OCI-LY7 (cell line): ENCODE measurements around the gene DSCAM. TPM values are rescaled to one million over a fixed set of nuclear protein-coding genes. Genes with fewer than 3 reads are reported as not detected.

Source experiments
- BruUV-seq: library from RNA; stranded (reverse); fragments of 400-500 nt; replicated peaks from 2 replicates; lab custom pipeline; 2021; lab: Mats Ljungman, UMichigan
- CTCF ChIA-PET: fragments of 300-600 bp; sonication (Branson Sonifier 250); formaldehyde crosslinking; loops from one replicate; lab custom pipeline; 2022; ENCODE audit warnings: antibody characterized with exemption; ENCODE audit not compliant: unreplicated experiment; lab: Charles Lee
- POLR2A ChIA-PET: fragments of 300-600 bp; sonication (Branson Sonifier 250); formaldehyde crosslinking; loops from one replicate; lab custom pipeline; 2022; ENCODE audit warnings: antibody characterized with exemption; lab: Charles Lee
- DNase-seq: peaks from one replicate; pipeline ENCODE4 v3.0.0-alpha.2; 2015; ENCODE audit warnings: low spot score
- H2AFZ ChIP-seq: fragments of 200-600 bp; sonication (generic), shearing (Covaris generic); 2 replicates; pipeline ENCODE4 v1.6.1; 2014; ENCODE audit warnings: mild to moderate bottlenecking, antibody characterized with exemption, low read length, moderate library complexity
- H3K27ac ChIP-seq: fragments of 200-600 bp; sonication (generic); 2 replicates; pipeline ENCODE4 v1.5.1; 2014; ENCODE audit warnings: mixed run types, low read depth, mild to moderate bottlenecking, moderate library complexity, low read length, inconsistent platforms; ENCODE audit not compliant: poor library complexity, severe bottlenecking
- H3K36me3 ChIP-seq: fragments of 200-600 bp; sonication (generic); 2 replicates; pipeline ENCODE4 v1.6.1; 2014; ENCODE audit warnings: mild to moderate bottlenecking, antibody characterized with exemption, low read length, moderate library complexity, mixed read lengths; ENCODE audit not compliant: insufficient read depth
- H3K4me1 ChIP-seq: fragments of 200-600 bp; sonication (generic); 2 replicates; pipeline ENCODE4 v1.5.1; 2014; ENCODE audit warnings: mild to moderate bottlenecking, low read length; ENCODE audit not compliant: insufficient read depth, poor library complexity, severe bottlenecking
- H3K4me2 ChIP-seq: fragments of 200-600 bp; sonication (generic); 2 replicates; pipeline ENCODE4 v1.6.1; 2014; ENCODE audit warnings: mild to moderate bottlenecking, low read length
- H3K4me3 ChIP-seq: fragments of 200-600 bp; sonication (generic); 2 replicates; pipeline ENCODE4 v1.5.1; 2014; ENCODE audit warnings: mild to moderate bottlenecking, low read depth, low read length; ENCODE audit not compliant: poor library complexity, severe bottlenecking
- H3K79me2 ChIP-seq: fragments of 200-600 bp; sonication (generic); 2 replicates; pipeline ENCODE4 v1.6.1; 2016; ENCODE audit warnings: low read depth, mild to moderate bottlenecking, low read length, moderate library complexity, mixed read lengths; ENCODE audit not compliant: insufficient read depth
- H3K9me2 ChIP-seq: fragments of 200-600 bp; sonication (generic); 2 replicates; pipeline ENCODE4 v1.6.1; 2016; ENCODE audit warnings: mild to moderate bottlenecking, low read length, mixed read lengths; ENCODE audit not compliant: insufficient read depth
- H3K9me3 ChIP-seq: fragments of 200-600 bp; sonication (generic); 2 replicates; pipeline ENCODE4 v1.6.1; 2014; ENCODE audit warnings: mild to moderate bottlenecking, mixed run types, low read length, mixed read lengths
- H4K20me1 ChIP-seq: fragments of 200-600 bp; sonication (generic); 2 replicates; pipeline ENCODE4 v1.6.1; 2014; ENCODE audit warnings: mild to moderate bottlenecking, antibody characterized with exemption, low read length, moderate library complexity, mixed read lengths; ENCODE audit not compliant: insufficient read depth
- EZH2phosphoT487 ChIP-seq: fragments of 200-600 bp; sonication (generic); IDR thresholded peaks from 2 replicates; pipeline ENCODE4 v1.6.1; 2018; ENCODE audit warnings: low read depth, borderline replicate concordance, mild to moderate bottlenecking, mixed run types, antibody characterized with exemption, low read length, moderate library complexity, mixed read lengths
- intact Hi-C: fragments of 100-400 bp; cut with micrococcal nuclease; formaldehyde crosslinking; loops from one replicate; pipeline ENCODE4 v1.10.0; 2022; ENCODE audit not compliant: unreplicated experiment
- total RNA-seq, 2 experiments: library from RNA; depleted of rRNA in 1 of 2; stranded (reverse); fragments of >200 nt in 1 of 2; shearing (Covaris generic) in 1 of 2; gene quantifications; 2 replicates each; pipeline ENCODE4 v1.2.3, GENCODE V29; 2014 to 2022
- TF ChIP-seq, protein P1 (sequence below): fragments of 200-600 bp; sonication (generic); conservative IDR thresholded peaks from 2 replicates; pipeline ENCODE4 v1.5.1; 2014; ENCODE audit warnings: mild to moderate bottlenecking, antibody characterized with exemption, low read length, moderate library complexity, mixed read lengths

Gene DSCAM
- total RNA-seq, 2 experiments from 2014 or later: not detected

DNA sequence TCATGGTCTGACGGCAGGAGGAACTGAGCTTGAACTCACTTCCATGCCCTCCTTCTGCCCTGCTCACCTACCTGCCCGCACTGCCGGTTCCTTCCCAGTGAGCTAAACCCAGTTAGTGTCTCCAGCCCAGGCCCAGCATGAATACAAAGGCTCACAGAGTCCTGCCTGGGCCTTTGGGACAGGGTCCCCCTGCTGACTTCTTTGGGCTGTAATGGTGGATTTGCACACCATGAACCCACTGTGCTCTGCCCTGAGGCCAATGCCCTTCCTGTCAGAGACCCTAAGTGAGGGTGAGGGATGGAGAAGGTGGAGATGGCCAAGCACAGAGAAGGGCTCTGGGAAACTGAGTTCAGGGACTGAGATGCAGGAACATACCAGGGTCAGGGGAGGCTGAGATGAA is 826.3 kb downstream of the DSCAM start:
- H3K79me2 ChIP-seq: no peaks in the 10 kb centered on the region
- H3K4me2 ChIP-seq: no peak overlapping the region
- H3K9me2 ChIP-seq: no peaks in the 10 kb centered on the region
- H3K36me3 ChIP-seq: no peaks in the 10 kb centered on the region
- no peaks in the 10 kb centered on the region for H3K4me1 ChIP-seq
- no TSS peak for BruUV-seq
- no peak for DNase-seq
- H3K9me3 ChIP-seq: no peaks in the 10 kb centered on the region
- no peak overlapping the region for H3K4me3 ChIP-seq
- no peaks in the 10 kb centered on the region for H4K20me1 ChIP-seq
- H3K27ac ChIP-seq: no peak overlapping the region
- TF ChIP-seq, protein P1, sequence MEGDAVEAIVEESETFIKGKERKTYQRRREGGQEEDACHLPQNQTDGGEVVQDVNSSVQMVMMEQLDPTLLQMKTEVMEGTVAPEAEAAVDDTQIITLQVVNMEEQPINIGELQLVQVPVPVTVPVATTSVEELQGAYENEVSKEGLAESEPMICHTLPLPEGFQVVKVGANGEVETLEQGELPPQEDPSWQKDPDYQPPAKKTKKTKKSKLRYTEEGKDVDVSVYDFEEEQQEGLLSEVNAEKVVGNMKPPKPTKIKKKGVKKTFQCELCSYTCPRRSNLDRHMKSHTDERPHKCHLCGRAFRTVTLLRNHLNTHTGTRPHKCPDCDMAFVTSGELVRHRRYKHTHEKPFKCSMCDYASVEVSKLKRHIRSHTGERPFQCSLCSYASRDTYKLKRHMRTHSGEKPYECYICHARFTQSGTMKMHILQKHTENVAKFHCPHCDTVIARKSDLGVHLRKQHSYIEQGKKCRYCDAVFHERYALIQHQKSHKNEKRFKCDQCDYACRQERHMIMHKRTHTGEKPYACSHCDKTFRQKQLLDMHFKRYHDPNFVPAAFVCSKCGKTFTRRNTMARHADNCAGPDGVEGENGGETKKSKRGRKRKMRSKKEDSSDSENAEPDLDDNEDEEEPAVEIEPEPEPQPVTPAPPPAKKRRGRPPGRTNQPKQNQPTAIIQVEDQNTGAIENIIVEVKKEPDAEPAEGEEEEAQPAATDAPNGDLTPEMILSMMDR: no peak
- TF ChIP-seq EZH2phosphoT487: no peak
- intact Hi-C loops: no loop called here
- no peak overlapping the region for H2AFZ ChIP-seq
- POLR2A ChIA-PET: interaction anchor here (0.7 kb wide), 1 partner anchor 41 kb away, joined by 3 read pairs; no protein-coding TSS in a partner anchor
- CTCF ChIA-PET: no interaction called here

DNA sequence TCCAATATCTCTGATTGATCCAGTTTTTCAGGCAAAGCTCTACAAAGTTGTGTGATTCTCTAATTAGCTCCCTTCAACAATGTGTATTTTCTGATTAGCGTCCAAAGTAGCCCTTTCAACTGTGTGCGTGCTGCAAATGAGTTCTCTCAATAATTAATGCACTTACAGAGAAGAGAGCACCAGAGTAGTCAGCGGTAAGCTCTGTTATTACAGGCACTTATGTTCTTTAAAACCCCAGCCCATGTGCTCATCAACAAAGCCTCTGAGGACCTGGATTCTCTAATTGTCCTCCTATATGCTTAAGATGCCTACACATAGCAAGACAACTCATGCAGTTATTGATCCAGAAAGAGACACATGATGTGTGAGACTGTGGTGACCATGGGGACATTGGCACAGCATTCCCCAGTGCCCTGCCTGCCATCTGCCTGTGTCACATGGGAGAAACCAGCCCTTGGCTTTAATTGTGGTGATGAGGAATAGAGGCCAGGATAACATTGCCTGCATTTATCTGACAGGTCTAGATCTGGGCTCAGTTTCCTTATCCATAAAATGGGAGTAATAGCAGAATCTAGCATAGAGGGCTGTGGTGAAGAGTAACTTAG is 828.0 kb downstream of the DSCAM start:
- Histone ChIP-seq H3K9me2 (no peaks in the 10 kb centered on the region), H3K27ac (no peak overlapping the region), H3K36me3 (no peaks in the 10 kb centered on the region), H2AFZ (no peak overlapping the region), H3K4me1 (no peaks in the 10 kb centered on the region), H3K79me2 (no peaks in the 10 kb centered on the region), H3K9me3 (no peaks in the 10 kb centered on the region), H3K4me3 (no peak overlapping the region), H4K20me1 (no peaks in the 10 kb centered on the region), H3K4me2 (no peak overlapping the region)
- POLR2A ChIA-PET: interaction anchor here (0.7 kb wide), 1 partner anchor 41 kb away, joined by 3 read pairs; no protein-coding TSS in a partner anchor
- no peak for TF ChIP-seq EZH2phosphoT487
- TF ChIP-seq, protein P1: no peak
- BruUV-seq: no TSS peak
- CTCF ChIA-PET: no interaction called here
- DNase-seq: no peak
- intact Hi-C loops: no loop called here

DNA sequence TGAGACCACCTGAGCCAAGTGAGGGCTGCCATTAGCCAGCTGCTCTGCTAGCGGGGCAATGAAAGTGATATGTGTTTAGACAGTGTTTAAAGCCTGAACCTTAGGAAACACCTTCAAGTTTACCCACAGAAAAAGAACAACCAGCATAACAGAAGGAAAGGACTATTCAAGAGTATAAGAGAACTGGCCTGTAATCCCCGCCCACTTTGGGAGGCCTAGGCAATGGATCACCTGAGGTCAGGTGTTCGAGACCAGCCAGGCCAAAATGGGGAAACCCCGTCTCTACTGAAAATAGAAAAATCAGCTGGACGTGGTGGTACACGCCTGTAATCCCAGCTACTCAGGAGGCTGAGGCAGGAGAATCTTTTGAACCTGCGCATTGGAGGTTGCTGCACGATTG is 830.3 kb downstream of the DSCAM start:
- Histone ChIP-seq H4K20me1 (no peaks in the 10 kb centered on the region), H3K4me1 (no peaks in the 10 kb centered on the region), H3K27ac (no peak overlapping the region), H3K79me2 (no peaks in the 10 kb centered on the region), H3K9me2 (no peaks in the 10 kb centered on the region), H3K36me3 (no peaks in the 10 kb centered on the region), H3K9me3 (no peaks in the 10 kb centered on the region), H2AFZ (no peak overlapping the region), H3K4me3 (no peak overlapping the region), H3K4me2 (no peak overlapping the region)
- CTCF ChIA-PET: no interaction called here
- intact Hi-C loops: no loop called here
- TF ChIP-seq, protein P1: no peak
- TF ChIP-seq EZH2phosphoT487: no peak
- BruUV-seq: no TSS peak
- POLR2A ChIA-PET: no interaction called here
- no peak for DNase-seq
